Gastroesophageal sphincter (tissue), 3 donors: ENCODE data around the gene PLXNA2.

Experiments
- CTCF ChIP-seq, 4 experiments: fragments of 200-600 bp in 2 of 4; fragments of 450-650 bp in 2 of 4; sonication (generic) in 1 of 4; IDR thresholded peaks; one replicate each; pipeline ENCODE4 v1.5.1; 2017 to 2019; ENCODE audit warnings: antibody characterized with exemption in 4 of 4, mild to moderate bottlenecking in 2 of 4, moderate library complexity in 2 of 4
- EP300 ChIP-seq: sonication (generic); formaldehyde crosslinking; IDR thresholded peaks from one replicate; pipeline ENCODE4 v1.6.1; 2017; ENCODE audit warnings: antibody characterized with exemption, mild to moderate bottlenecking
- POLR2AphosphoS5 ChIP-seq: sonication (generic); formaldehyde crosslinking; IDR thresholded peaks from one replicate; pipeline ENCODE4 v1.6.1; 2017; ENCODE audit warnings: antibody characterized with exemption

DNA sequence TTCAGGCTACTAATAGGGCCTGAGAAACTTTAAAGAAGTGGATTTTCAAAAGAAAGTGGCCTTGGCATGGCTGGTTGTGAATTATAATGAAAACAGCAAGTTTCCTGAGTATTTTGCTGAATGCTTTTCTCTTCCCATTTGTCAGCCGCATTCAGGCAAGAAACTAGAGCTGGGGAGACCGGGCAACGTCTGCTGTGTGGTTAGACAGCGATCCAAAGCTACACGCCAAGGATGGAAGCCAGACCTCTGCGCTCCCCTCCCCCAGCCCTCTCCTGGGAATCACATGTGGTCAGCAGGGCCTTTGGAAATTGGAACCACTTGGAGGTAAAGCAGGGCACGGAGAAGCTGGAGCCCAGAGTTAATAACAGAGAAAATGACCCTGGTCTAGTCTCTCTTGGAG is 219.2 kb downstream of the PLXNA2 start:
- TF ChIP-seq CTCF (IDR thresholded peaks at IDR 0.05) = no peak
- no peak for TF ChIP-seq EP300
- no peak for TF ChIP-seq POLR2AphosphoS5
